Islet precursor cell (in vitro differentiated cells): ENCODE measurements around the gene CEP85L.

Experiments
- DNase-seq: peaks from one replicate; pipeline ENCODE4 v3.0.0-alpha.2; 2018

Gene CEP85L

GRCh38 chr6:118659513-118660217, 8.3 kb upstream of the CEP85L start:
- DNase-seq, result no peak

- DNase-seq, result no peak
Measured at GRCh38 chr6:118656847-118657451, 5.6 kb upstream of the CEP85L start.

DNA sequence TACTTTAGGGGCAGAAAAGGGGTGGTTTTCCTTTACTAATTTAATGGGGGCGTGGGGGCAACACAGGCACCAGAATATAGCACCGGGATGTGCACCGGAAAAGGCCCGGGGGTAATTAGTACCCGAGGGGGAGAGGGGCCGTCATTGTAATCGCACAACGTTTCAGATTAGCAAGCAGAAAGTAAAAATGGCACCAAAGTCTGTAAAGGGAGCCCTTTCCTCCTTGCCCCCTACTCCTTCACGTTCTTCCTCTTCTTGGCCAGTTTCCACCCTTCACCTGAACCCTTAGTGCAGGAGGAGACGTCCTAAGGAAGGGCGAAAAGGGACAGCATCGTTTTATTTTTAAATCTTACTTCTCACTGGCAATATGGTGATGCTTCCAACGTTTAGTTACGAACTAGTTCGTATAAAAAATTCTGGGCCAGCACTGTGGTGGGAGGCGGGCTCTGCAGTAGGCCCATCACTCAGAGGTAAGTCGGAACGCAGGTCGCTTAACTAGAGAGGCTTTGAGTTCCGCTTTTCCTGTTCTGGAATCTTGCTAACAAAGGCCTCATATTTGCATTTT, 742 bp upstream of the CEP85L start:
- peak; percentile 56 for DNase-seq

- DNase-seq, result no peak
Measured at GRCh38 chr6:118650582-118651281, 659 bp downstream of the CEP85L start.

GRCh38 chr6:118649918-118650581, 1.3 kb downstream of the CEP85L start:
- DNase-seq, result peak; percentile 77

GRCh38 chr6:118648866-118649554, 2.4 kb downstream of the CEP85L start:
- no peak for DNase-seq

DNA sequence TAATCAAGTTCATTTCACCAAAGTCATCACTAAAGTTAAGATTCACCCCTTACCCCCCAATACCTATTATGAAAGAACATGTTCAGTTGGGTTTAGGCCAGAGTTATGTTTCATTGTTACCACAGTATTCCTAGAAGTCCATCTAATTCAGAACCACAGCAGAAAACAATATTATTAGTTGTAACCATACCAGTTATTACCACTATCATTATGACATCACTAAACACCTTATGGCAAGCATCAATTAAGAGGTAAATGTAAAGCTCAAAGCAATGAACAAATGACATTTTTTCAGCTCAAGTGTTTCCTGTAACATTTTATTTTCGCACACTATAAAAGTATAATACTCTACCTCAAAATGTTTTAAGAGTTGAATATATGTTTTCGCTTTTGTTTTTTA, 4.4 kb downstream of the CEP85L start:
- DNase-seq, result no peak

DNA sequence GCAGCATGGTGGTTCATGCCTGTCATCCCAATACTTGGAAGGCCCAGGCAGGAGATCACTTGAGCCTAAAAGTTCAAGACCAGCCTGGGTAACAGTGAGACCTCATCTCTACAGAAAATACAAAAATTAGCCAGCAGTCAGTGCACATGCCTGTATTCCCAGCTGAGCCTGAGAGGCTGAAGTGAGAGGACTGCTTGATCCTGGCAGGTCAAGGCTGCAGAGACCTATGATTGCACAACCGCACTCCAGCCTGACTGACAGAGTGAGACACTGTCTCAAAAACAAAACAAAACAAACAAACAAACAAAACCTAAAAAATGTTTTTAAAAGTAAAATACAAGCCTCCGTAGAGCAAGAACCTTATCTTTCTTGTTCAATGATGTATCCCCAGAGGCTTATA, 6.0 kb downstream of the CEP85L start:
- DNase-seq, result no peak

DNA sequence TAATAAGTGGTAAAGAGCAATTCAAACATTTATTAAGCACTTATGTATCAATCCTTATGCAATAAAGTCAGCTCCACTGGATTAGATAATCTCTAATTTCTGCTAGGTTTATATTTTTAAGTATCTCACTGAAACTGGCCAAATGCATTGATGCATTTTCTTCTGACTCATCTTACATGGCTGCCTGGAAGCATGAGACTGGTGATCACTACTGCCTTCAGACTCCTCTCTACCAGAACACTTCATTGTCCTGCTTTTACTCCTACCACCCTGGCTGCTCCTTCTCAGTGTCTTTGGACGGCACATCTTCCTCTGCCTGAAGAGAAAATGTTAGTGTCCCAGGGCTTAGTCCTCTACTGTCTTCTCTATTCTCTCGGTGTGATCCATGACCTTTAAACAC, 7.4 kb downstream of the CEP85L start:
- no peak for DNase-seq

- DNase-seq, result no peak
Measured at GRCh38 chr6:118641042-118641441, 10.3 kb downstream of the CEP85L start.

DNA sequence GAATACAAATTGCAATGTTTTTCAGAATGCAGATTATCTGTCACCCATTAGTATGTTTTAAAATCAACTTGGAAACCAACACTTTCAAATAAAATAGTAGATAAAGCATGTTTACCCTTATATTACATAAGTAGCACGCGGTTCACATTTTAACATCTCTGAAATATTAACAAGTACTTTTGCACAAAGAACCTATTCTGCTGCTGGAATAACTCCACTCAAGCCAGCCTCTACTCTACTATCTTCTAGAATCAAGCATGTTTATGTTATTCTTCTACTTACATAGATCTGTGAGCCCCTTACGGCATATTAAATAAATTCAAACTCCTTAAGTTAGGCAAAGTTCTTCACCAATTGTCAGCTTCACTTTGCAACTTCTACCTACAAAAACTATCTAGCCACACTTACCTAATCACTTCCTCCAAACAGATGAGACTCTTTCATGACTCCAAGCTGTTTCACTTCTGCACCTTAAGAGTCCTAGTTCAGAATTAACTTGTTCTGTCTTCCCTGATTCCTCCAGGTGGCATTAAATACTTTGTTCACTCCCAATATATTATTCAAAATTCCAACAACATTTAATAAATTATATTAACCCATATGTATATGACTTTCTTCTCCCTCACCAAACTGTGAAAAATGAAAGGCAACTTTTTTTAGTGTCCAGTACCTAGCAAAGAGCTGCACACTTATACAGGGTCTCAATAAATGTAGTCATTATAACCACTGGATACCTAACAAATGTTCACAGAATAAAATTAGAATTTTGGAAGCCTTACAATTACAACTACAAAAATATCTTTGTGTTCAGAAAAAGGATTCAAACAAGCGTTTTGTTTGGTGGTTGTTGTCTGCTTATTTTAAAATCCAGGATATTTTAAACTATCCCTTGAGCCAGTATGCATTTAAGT, 12.1 kb downstream of the CEP85L start:
- no peak for DNase-seq

- no peak for DNase-seq
Measured at GRCh38 chr6:118638288-118638687, 13.1 kb downstream of the CEP85L start.

GRCh38 chr6:118635909-118636735, 15.3 kb downstream of the CEP85L start:
- DNase-seq, result no peak

GRCh38 chr6:118632359-118632758, 19.0 kb downstream of the CEP85L start:
- no peak for DNase-seq

GRCh38 chr6:118630923-118631322, 20.5 kb downstream of the CEP85L start:
- no peak for DNase-seq

- no peak for DNase-seq
Measured at GRCh38 chr6:118630067-118630466, 21.3 kb downstream of the CEP85L start.

DNA sequence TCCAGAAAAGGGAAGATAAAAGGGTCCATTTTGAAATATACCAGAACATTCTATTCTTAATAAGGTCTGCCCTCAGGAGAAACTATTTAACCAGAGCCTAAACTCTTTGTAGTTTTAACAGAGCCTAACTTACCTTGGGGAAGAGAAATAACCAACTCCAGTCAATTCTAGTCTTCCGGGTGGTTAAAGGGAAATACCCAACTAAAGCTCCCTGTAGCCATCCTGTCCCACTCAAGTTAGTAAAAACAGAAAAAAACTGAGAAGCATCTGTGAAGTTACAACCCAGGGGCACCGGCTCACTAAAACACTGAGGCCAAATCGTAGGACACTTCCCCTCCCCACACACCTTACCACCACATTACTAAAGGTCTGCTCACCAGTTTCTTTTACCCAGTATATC, 23.7 kb downstream of the CEP85L start:
- no peak for DNase-seq

DNA sequence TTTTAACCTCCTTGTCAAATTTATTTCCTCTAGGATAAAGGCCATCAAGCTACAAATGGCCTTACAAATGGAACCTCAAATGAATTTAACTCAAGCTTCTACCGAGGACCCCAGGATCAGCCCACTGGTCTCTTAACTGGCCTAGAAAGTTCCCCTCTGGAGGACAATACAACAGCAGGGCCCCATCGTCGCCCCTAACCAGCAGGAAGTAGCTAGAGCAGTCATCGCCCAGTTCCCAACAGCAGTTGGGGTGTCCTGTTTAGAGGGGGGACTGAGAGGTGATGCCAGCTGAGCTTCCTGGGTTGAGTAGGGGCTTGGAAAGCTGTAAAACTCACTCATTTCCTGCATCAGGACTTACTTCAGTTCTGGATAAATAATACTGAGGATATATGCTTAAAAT, 25.6 kb downstream of the CEP85L start:
- no peak for DNase-seq

GRCh38 chr6:118621799-118622470, 29.5 kb downstream of the CEP85L start:
- DNase-seq, result no peak

DNA sequence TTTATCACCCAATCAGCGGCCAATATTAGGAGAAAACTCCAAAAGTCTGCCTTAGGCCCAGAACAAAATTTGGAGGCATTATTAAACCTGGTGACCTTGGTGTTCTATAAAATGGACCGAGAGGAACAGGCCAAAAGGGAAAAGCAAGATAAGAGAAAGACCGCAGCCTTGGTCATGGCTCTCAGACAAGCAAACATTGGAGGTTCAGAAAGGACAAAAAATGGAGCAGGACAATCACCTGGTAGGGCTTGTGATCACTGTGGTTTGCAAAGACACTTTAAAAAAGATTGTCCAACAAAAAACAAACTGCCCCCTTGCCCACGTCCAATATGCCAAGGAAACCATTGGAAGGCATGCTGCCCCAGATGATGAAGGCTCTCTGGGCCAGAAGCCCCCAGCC, 31.2 kb downstream of the CEP85L start:
- DNase-seq, result no peak
